ENCODE measurements around the gene ASB16. TPM values are rescaled to one million over a fixed set of nuclear protein-coding genes. Genes with fewer than 3 reads are reported as not detected.
A peak's percentile ranks its signal among the peaks of the same experiment; 100 is the strongest.

The ASB16 gene, protein sequence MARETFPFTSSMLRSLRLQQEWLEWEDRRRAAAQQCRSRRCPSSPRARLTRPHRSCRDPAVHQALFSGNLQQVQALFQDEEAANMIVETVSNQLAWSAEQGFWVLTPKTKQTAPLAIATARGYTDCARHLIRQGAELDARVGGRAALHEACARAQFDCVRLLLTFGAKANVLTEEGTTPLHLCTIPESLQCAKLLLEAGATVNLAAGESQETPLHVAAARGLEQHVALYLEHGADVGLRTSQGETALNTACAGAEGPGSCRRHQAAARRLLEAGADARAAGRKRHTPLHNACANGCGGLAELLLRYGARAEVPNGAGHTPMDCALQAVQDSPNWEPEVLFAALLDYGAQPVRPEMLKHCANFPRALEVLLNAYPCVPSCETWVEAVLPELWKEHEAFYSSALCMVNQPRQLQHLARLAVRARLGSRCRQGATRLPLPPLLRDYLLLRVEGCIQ
- total RNA-seq (2021; ENCODE audit: unreplicated experiment) (0.37 TPM), Bru-seq, nascent RNA (percentile 15 among the genes with signal in this experiment), BruChase-seq, experiment 1, labeled RNA remaining after a 6-hour chase (percentile 8 among the genes with signal in this experiment), BruChase-seq, experiment 2, labeled RNA remaining after a 2-hour chase (percentile 18 among the genes with signal in this experiment)
- polyA plus RNA-seq (2012), result 0.50 and 0.72 TPM in 2 replicates
- long read RNA-seq, partial matches to known transcripts, result 0 of 4 reads
- long read RNA-seq, other reads (novel, unspliced or antisense), result 4 of 4 reads

DNA sequence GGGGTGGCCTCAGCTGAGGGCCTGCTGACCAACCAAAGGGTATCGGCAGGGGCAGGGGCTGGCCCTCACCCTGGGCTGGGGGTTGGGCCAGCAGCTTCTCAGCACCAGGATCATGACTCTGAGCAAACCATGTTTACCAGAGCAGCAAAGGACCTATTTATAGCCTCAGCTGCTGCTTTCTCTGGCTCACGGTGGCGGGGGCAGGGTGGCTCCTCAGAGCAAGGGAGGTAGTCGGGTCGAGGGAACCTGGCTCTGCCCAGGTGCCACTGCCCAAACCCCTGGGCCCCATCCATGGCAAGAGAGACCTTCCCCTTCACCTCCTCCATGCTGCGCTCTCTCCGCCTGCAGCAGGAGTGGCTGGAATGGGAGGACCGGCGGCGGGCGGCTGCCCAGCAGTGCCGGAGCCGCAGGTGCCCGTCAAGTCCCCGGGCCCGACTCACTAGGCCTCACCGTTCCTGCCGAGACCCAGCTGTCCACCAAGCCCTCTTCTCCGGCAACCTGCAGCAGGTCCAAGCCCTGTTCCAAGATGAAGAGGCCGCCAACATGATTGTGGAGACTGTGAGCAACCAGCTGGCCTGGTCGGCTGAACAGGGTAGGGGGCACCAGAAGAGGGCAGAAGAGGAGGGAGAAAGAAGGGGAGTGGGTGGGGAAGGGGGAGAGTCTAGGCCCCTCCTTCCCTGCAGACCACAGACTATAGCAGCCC lies at the start of gene ASB16:
Gene ASB16 (plus strand): TSS at position 206 of the 703 bp plus-strand sequence. CDS start 86 bp downstream, at position 292.
- CTCF ChIA-PET, result no interaction called here

GRCh38 chr17:44120851-44121605 lies 49.5 kb upstream of the ASB16 start:
- DNase-seq (ENCODE audit: low read depth, low spot score) (no peak), ATAC-seq (no peak)
- intact Hi-C loops (cut with micrococcal nuclease), result no loop called here
- Histone ChIP-seq H3K9ac (ENCODE audit: low read length) (no peak overlapping the region), H2AFZ (ENCODE audit: low read depth, low read length, poor library complexity, severe bottlenecking) (no peak overlapping the region), H3K36me3 (ENCODE audit: control insufficient read depth in 1 of 2, insufficient read depth in 2 of 2, low read length in 2 of 2) (no peaks in the 10 kb centered on the region), H3K9me3 (ENCODE audit: control insufficient read depth in 1 of 2, insufficient read depth in 1 of 2, low read depth in 1 of 2, low read length in 2 of 2) (no peaks in the 10 kb centered on the region), H3K79me2 (ENCODE audit: insufficient read depth, low read length) (peaks cover 8% of the 10 kb centered on the region; the same call in 1 of the 2 replicates), H3K4me1 (ENCODE audit: control insufficient read depth in 1 of 2, insufficient read depth in 2 of 2, low read length in 2 of 2) (peaks cover 14 to 36% of the 10 kb centered on the region in 2 experiments), H3K4me2 (ENCODE audit: low read length) (peak overlapping the region; percentile 82; the same call in 1 of the 2 replicates), H3K9me2 (ENCODE audit: insufficient read depth) (no peaks in the 10 kb centered on the region), H4K20me1 (ENCODE audit: insufficient read depth) (no peaks in the 10 kb centered on the region), H3K27ac (ENCODE audit: low read depth, low read length) (no peak overlapping the region), H3K27me3 (ENCODE audit: insufficient read depth, low read length) (no peaks in the 10 kb centered on the region), H3K4me3 (replicated peaks in 1 of 2; ENCODE audit: low read depth in 1 of 2, low read length in 2 of 2) (no peak overlapping the region)
- ChIA-PET POLR2A (no interaction called here), CTCF (interaction anchor here (0.8 kb wide), 1 partner anchor 47 kb away, joined by 3 read pairs; no protein-coding TSS in a partner anchor), RAD21 (ENCODE audit: low non-redundant PET in 1 of 2, low total read pairs in 2 of 2, uncharacterized antibody in 2 of 2, unreplicated experiment in 2 of 2) (no interaction called here)
- BruUV-seq (replicated peaks), result no TSS peak
- TF ChIP-seq CBX3 (IDR thresholded peaks at IDR 0.05; ENCODE audit: low read depth) (no peak), ELF1 (IDR thresholded peaks at IDR 0.05; ENCODE audit: borderline replicate concordance, low read depth) (no peak), RAD21 (IDR thresholded peaks at IDR 0.05; ENCODE audit: low read depth) (no peak), FOSL1 (IDR thresholded peaks at IDR 0.05; ENCODE audit: low read depth) (no peak), TCF7L2 (IDR thresholded peaks at IDR 0.05; ENCODE audit: borderline replicate concordance, extremely low read depth, insufficient read depth, insufficient read length) (no peak), POLR2AphosphoS5 (IDR thresholded peaks at IDR 0.05; ENCODE audit: low read depth, low read length) (no peak), EGR1 (IDR thresholded peaks at IDR 0.05; ENCODE audit: low read depth) (no peak), REST (IDR thresholded peaks at IDR 0.05; ENCODE audit: low read depth) (no peak)
- TF ChIP-seq, protein P1, sequence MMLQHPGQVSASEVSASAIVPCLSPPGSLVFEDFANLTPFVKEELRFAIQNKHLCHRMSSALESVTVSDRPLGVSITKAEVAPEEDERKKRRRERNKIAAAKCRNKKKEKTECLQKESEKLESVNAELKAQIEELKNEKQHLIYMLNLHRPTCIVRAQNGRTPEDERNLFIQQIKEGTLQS (IDR thresholded peaks at IDR 0.05), result no peak

More for the DNA sequence above, at the start of gene ASB16:
- TF ChIP-seq EZH2phosphoT487 (IDR thresholded peaks at IDR 0.05; ENCODE audit: borderline replicate concordance) (no peak), ZFX (IDR thresholded peaks at IDR 0.05) (no peak), EZH2 (IDR thresholded peaks at IDR 0.05) (no peak)
- ATAC-seq (no peak), DNase-seq (ENCODE audit: low read depth, low spot score) (no peak)
- Histone ChIP-seq H3K36me3 (ENCODE audit: control insufficient read depth in 1 of 2, insufficient read depth in 2 of 2, low read length in 2 of 2) (no peaks in the 10 kb centered on the region), H2AFZ (ENCODE audit: low read depth, low read length, poor library complexity, severe bottlenecking) (no peak within 1 kb of the TSS), H4K20me1 (ENCODE audit: insufficient read depth) (no peaks in the 10 kb centered on the region), H3K4me1 (ENCODE audit: control insufficient read depth in 1 of 2, insufficient read depth in 2 of 2, low read length in 2 of 2) (peaks cover 0 to 13% of the 10 kb centered on the region in 2 experiments; a peak in 2 of 4 replicates), H3K9ac (ENCODE audit: low read length) (no peak within 1 kb of the TSS), H3K4me3 (replicated peaks in 1 of 2; ENCODE audit: low read depth in 1 of 2, low read length in 2 of 2) (no peak within 1 kb of the TSS), H3K9me2 (ENCODE audit: insufficient read depth) (no peaks in the 10 kb centered on the region), H3K27ac (ENCODE audit: low read depth, low read length) (no peak within 1 kb of the TSS; the same call in 1 of the 2 replicates), H3K9me3 (ENCODE audit: control insufficient read depth in 1 of 2, insufficient read depth in 1 of 2, low read depth in 1 of 2, low read length in 2 of 2) (no peaks in the 10 kb centered on the region), H3K4me2 (ENCODE audit: low read length) (no peak within 1 kb of the TSS; the same call in 1 of the 2 replicates), H3K79me2 (ENCODE audit: insufficient read depth, low read length) (no peaks in the 10 kb centered on the region), H3K27me3 (ENCODE audit: insufficient read depth, low read length) (no peaks in the 10 kb centered on the region)
- POLR2A ChIA-PET, result interaction anchor here (1.5 kb wide), 1 partner anchor 13 kb away, joined by 5 read pairs; no protein-coding TSS in a partner anchor
- no TSS peak for BruUV-seq (replicated peaks)
- intact Hi-C loops (cut with micrococcal nuclease), result no loop called here
- RAD21 ChIA-PET (ENCODE audit: low non-redundant PET in 1 of 2, low total read pairs in 2 of 2, uncharacterized antibody in 2 of 2, unreplicated experiment in 2 of 2), result interaction anchor here (0.6 to 0.7 kb wide), 2 partner anchors 16 to 49 kb away, joined by 3 read pairs; partner anchors contain the start of gene TMUB2 (in 1 of the 2)

Data from HCT116 (cell line).